Measurements from ENCODE around the gene GNAZ. TPM values are rescaled to one million over a fixed set of nuclear protein-coding genes. Genes with fewer than 3 reads are reported as not detected.
A peak's percentile ranks its signal among the peaks of the same experiment; 100 is the strongest.

GNAZ gene
- total RNA-seq, 1 donor from 2014 or later: 119 TPM

- no peak for DNase-seq (ENCODE audit: low spot score)
Observed at GRCh38 chr22:23155143-23155542, 84.8 kb downstream of the GNAZ start.

- no peak for DNase-seq (ENCODE audit: low spot score)
Observed at GRCh38 chr22:23155831-23156230, 85.5 kb downstream of the GNAZ start.

- no peak for DNase-seq (ENCODE audit: low spot score)
Observed at GRCh38 chr22:23156286-23156685, 86.0 kb downstream of the GNAZ start.

- no peak for DNase-seq (ENCODE audit: low spot score)
Observed at GRCh38 chr22:23157560-23158515, 87.5 kb downstream of the GNAZ start.

- DNase-seq (ENCODE audit: low spot score): no peak
Observed at GRCh38 chr22:23158516-23159290, 88.4 kb downstream of the GNAZ start.

- no peak for DNase-seq (ENCODE audit: low spot score)
Observed at GRCh38 chr22:23159291-23159630, 88.9 kb downstream of the GNAZ start.

- DNase-seq (ENCODE audit: low spot score): no peak
Observed at GRCh38 chr22:23161029-23161428, 90.7 kb downstream of the GNAZ start.

GRCh38 chr22:23161574-23161973 lies 91.3 kb downstream of the GNAZ start:
- DNase-seq (ENCODE audit: low spot score): no peak

GRCh38 chr22:23163665-23164064 lies 93.3 kb downstream of the GNAZ start:
- peak; percentile 75 for DNase-seq (ENCODE audit: low spot score)

GRCh38 chr22:23164091-23164490 lies 93.8 kb downstream of the GNAZ start:
- no peak for DNase-seq (ENCODE audit: low spot score)

- no peak for DNase-seq (ENCODE audit: low spot score)
Observed at GRCh38 chr22:23166042-23166831, 95.9 kb downstream of the GNAZ start.

- DNase-seq (ENCODE audit: low spot score): no peak
Observed at GRCh38 chr22:23166841-23167616, 96.7 kb downstream of the GNAZ start.

- DNase-seq (ENCODE audit: low spot score): no peak
Observed at GRCh38 chr22:23168391-23169042, 98.2 kb downstream of the GNAZ start.

GRCh38 chr22:23169043-23169406 lies 98.7 kb downstream of the GNAZ start:
- no peak for DNase-seq (ENCODE audit: low spot score)

Other genes starting within 250 kb of the GNAZ start
- 1.5 TPM for gene IGLL5, start 182.7 kb upstream of the GNAZ start, total RNA-seq
- 2.9 TPM for gene RSPH14, start 71.5 kb downstream of the GNAZ start, total RNA-seq
- 22.3 TPM for gene RAB36, start 75.0 kb downstream of the GNAZ start, total RNA-seq
- gene BCR, start 110.0 kb downstream of the GNAZ start, total RNA-seq: 58.6 TPM

All from mucosa of gallbladder (tissue), 1 donor.